ENCODE measurements around the gene MTG2. TPM values are rescaled to one million over a fixed set of nuclear protein-coding genes. Genes with fewer than 3 reads are reported as not detected.

The MTG2 gene
- total and polyA plus RNA-seq, 2 of the 13 experiments (the other 11 are each of a cell fraction or from before 2014, with no cell fraction given) = 20.4 to 37.8 TPM

DNA sequence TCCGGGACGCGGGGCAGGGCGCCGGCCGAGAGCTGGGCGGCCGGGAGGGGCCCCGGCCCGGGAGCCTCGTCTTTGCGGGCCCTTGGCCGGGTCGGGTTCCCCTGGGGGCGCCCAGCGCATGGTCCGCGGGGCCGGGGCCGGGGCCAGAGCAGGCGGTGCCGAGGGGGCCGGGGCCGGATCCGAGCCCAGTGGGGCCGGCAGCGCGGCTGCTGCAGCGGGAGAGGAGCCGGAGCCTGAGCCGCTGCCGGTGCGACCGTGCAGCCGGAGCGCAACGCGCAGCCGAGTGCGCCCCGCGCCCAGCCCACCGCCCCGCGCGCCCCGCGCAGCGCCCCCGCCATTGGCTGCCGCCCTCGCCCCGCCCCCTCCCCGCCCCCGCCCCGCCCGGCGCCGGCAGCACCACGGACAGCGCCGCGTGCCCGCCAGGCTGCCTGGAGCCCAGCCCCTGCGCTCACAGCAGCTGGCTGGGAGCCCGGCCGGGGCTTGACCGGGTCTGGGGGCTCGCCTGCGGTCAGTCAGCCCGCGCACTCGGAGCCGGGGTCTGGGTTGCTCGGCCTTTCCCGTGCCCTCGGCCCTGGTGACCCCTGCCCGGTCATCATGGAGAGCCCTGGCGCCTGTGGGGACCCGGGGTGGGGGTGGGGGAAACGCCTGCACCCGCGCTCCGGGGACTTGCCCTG lies 37.3 kb downstream of the MTG2 start, which contains the start of gene HRH3 (continued):
- TF ChIP-seq, protein P1, sequence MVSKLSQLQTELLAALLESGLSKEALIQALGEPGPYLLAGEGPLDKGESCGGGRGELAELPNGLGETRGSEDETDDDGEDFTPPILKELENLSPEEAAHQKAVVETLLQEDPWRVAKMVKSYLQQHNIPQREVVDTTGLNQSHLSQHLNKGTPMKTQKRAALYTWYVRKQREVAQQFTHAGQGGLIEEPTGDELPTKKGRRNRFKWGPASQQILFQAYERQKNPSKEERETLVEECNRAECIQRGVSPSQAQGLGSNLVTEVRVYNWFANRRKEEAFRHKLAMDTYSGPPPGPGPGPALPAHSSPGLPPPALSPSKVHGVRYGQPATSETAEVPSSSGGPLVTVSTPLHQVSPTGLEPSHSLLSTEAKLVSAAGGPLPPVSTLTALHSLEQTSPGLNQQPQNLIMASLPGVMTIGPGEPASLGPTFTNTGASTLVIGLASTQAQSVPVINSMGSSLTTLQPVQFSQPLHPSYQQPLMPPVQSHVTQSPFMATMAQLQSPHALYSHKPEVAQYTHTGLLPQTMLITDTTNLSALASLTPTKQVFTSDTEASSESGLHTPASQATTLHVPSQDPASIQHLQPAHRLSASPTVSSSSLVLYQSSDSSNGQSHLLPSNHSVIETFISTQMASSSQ (IDR thresholded peaks at IDR 0.05; ENCODE audit: low read depth) = no peak
- TF ChIP-seq, protein P1 (CRISPR knock-in tag; IDR thresholded peaks at IDR 0.05; ENCODE audit: borderline replicate concordance) = no peak
- TF ChIP-seq, protein P2, sequence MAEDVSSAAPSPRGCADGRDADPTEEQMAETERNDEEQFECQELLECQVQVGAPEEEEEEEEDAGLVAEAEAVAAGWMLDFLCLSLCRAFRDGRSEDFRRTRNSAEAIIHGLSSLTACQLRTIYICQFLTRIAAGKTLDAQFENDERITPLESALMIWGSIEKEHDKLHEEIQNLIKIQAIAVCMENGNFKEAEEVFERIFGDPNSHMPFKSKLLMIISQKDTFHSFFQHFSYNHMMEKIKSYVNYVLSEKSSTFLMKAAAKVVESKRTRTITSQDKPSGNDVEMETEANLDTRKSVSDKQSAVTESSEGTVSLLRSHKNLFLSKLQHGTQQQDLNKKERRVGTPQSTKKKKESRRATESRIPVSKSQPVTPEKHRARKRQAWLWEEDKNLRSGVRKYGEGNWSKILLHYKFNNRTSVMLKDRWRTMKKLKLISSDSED (CRISPR knock-in tag; IDR thresholded peaks at IDR 0.05) = no peak
- TF ChIP-seq POLR2AphosphoS2 (IDR thresholded peaks at IDR 0.05; ENCODE audit: low read depth, low read length) = no peak
- TF ChIP-seq EHMT2 (IDR thresholded peaks at IDR 0.05; ENCODE audit: borderline replicate concordance, low read depth, low read length) = peak; percentile 65
- TF ChIP-seq NONO (IDR thresholded peaks at IDR 0.05) = no peak
- TF ChIP-seq NONO (CRISPR knock-in tag; conservative IDR thresholded peaks at IDR 0.05) = no peak
- no peak for TF ChIP-seq TBP (CRISPR knock-in tag; IDR thresholded peaks at IDR 0.05)
- TF ChIP-seq HMGA1 (CRISPR knock-in tag; conservative IDR thresholded peaks at IDR 0.05) = no peak
- no peak for TF ChIP-seq EZH2 (conservative IDR thresholded peaks at IDR 0.05; ENCODE audit: low read depth, low read length)
- no peak for TF ChIP-seq ZNF816 (CRISPR knock-in tag; IDR thresholded peaks at IDR 0.05; ENCODE audit: borderline replicate concordance)
- TF ChIP-seq ZNF83 (CRISPR knock-in tag; IDR thresholded peaks at IDR 0.05; ENCODE audit: borderline replicate concordance) = no peak
- peak; percentile 74; the same call in 1 of the 2 replicates for TF ChIP-seq ZNF709 (CRISPR knock-in tag; IDR thresholded peaks at IDR 0.05)
- no peak for TF ChIP-seq ZNF431 (CRISPR knock-in tag; IDR thresholded peaks at IDR 0.05; ENCODE audit: borderline replicate concordance, low read depth)
- TF ChIP-seq, protein P3, sequence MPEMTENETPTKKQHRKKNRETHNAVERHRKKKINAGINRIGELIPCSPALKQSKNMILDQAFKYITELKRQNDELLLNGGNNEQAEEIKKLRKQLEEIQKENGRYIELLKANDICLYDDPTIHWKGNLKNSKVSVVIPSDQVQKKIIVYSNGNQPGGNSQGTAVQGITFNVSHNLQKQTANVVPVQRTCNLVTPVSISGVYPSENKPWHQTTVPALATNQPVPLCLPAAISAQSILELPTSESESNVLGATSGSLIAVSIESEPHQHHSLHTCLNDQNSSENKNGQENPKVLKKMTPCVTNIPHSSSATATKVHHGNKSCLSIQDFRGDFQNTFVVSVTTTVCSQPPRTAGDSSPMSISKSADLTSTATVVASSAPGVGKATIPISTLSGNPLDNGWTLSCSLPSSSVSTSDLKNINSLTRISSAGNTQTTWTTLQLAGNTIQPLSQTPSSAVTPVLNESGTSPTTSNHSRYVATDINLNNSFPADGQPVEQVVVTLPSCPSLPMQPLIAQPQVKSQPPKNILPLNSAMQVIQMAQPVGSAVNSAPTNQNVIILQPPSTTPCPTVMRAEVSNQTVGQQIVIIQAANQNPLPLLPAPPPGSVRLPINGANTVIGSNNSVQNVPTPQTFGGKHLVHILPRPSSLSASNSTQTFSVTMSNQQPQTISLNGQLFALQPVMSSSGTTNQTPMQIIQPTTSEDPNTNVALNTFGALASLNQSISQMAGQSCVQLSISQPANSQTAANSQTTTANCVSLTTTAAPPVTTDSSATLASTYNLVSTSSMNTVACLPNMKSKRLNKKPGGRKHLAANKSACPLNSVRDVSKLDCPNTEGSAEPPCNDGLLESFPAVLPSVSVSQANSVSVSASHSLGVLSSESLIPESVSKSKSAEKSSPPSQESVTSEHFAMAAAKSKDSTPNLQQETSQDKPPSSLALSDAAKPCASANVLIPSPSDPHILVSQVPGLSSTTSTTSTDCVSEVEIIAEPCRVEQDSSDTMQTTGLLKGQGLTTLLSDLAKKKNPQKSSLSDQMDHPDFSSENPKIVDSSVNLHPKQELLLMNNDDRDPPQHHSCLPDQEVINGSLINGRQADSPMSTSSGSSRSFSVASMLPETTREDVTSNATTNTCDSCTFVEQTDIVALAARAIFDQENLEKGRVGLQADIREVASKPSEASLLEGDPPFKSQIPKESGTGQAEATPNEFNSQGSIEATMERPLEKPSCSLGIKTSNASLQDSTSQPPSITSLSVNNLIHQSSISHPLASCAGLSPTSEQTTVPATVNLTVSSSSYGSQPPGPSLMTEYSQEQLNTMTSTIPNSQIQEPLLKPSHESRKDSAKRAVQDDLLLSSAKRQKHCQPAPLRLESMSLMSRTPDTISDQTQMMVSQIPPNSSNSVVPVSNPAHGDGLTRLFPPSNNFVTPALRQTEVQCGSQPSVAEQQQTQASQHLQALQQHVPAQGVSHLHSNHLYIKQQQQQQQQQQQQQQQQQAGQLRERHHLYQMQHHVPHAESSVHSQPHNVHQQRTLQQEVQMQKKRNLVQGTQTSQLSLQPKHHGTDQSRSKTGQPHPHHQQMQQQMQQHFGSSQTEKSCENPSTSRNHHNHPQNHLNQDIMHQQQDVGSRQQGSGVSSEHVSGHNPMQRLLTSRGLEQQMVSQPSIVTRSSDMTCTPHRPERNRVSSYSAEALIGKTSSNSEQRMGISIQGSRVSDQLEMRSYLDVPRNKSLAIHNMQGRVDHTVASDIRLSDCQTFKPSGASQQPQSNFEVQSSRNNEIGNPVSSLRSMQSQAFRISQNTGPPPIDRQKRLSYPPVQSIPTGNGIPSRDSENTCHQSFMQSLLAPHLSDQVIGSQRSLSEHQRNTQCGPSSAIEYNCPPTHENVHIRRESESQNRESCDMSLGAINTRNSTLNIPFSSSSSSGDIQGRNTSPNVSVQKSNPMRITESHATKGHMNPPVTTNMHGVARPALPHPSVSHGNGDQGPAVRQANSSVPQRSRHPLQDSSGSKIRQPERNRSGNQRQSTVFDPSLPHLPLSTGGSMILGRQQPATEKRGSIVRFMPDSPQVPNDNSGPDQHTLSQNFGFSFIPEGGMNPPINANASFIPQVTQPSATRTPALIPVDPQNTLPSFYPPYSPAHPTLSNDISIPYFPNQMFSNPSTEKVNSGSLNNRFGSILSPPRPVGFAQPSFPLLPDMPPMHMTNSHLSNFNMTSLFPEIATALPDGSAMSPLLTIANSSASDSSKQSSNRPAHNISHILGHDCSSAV (CRISPR knock-in tag; IDR thresholded peaks at IDR 0.05; ENCODE audit: borderline replicate concordance) = no peak
- peak; percentile 68; the same call in 1 of the 2 replicates for TF ChIP-seq SALL2 (CRISPR knock-in tag; IDR thresholded peaks at IDR 0.05)

Measured in HepG2 (cell line).